B cell (primary cell): ENCODE results near the gene CCND2. TPM values are rescaled to one million over a fixed set of nuclear protein-coding genes. Genes with fewer than 3 reads are reported as not detected.
A peak's percentile ranks its signal among the peaks of the same experiment; 100 is the strongest.

Experiments used
- ATAC-seq: fragments of 200-7000 bp; cut with Tn5 transposase; one replicate; pipeline ENCODE4 v1.10.0; 2021; ENCODE audit warnings: low read depth, mild to moderate bottlenecking, moderate number of reproducible peaks, moderate library complexity
- CTCF ChIA-PET: fragments of 350-600 bp; sonication (Branson Sonifier 250); formaldehyde crosslinking; loops from one replicate; lab custom pipeline; 2021; ENCODE audit warnings: antibody characterized with exemption, inconsistent platforms; lab: Charles Lee
- POLR2A ChIA-PET: fragments of 350-600 bp; sonication (Branson Sonifier 250); formaldehyde crosslinking; loops from one replicate; lab custom pipeline; 2021; ENCODE audit warnings: antibody characterized with exemption; lab: Charles Lee
- DNase-seq: peaks from one replicate; pipeline ENCODE4 v3.0.0; 2013
- H2AFZ ChIP-seq: 2 replicates; pipeline ENCODE4 v1.6.1; 2012; ENCODE audit warnings: mild to moderate bottlenecking, low read depth, low read length; ENCODE audit not compliant: insufficient read depth, poor library complexity, severe bottlenecking
- H3K27ac ChIP-seq, 2 donors: 1 replicate in 1 of 2; 2 replicates in 1 of 2; pipeline ENCODE4 v1.5.1; 2012 to 2013; ENCODE audit warnings: low read length in 2 of 2, mild to moderate bottlenecking in 2 of 2, moderate library complexity in 1 of 2
- H3K27me3 ChIP-seq, 4 experiments: fragments of 200-600 bp in 1 of 4; sonication (generic) in 1 of 4; replicated peaks in 1 of 4; 1 replicate in 2 of 4; 2 replicates in 2 of 4; pipeline versions ENCODE4 v1.6.1 to v1.7.0; 2013 to 2016; ENCODE audit warnings: low read length in 3 of 4, mild to moderate bottlenecking in 2 of 4, mixed read lengths in 1 of 4, moderate library complexity in 1 of 4; ENCODE audit not compliant: insufficient read depth in 4 of 4, control insufficient read depth in 3 of 4; ENCODE audit errors: control extremely low read depth in 1 of 4
- H3K36me3 ChIP-seq, 2 experiments: replicated peaks in 1 of 2; 1 replicate in 1 of 2; 2 replicates in 1 of 2; pipeline versions ENCODE4 v1.6.1 to v1.7.1; 2013; ENCODE audit warnings: low read length in 1 of 2; ENCODE audit not compliant: insufficient read depth in 2 of 2, control insufficient read depth in 1 of 2; ENCODE audit errors: control extremely low read depth in 1 of 2, extremely low read depth in 1 of 2
- H3K4me1 ChIP-seq, 2 donors: fragments of 200-600 bp in 1 of 2; sonication (generic) in 1 of 2; 1 replicate in 1 of 2; 2 replicates in 1 of 2; pipeline versions ENCODE4 v1.5.1 to v1.6.1; 2013 to 2017; ENCODE audit warnings: low read length in 2 of 2; ENCODE audit not compliant: control insufficient read depth in 2 of 2, insufficient read depth in 2 of 2
- H3K4me2 ChIP-seq: replicated peaks from 2 replicates; pipeline ENCODE3; 2012; ENCODE audit warnings: mild to moderate bottlenecking, low read depth, low read length; ENCODE audit not compliant: poor library complexity, severe bottlenecking
- H3K4me3 ChIP-seq, 5 experiments: fragments of 200-600 bp in 1 of 5; sonication (generic) in 1 of 5; 1 replicate in 3 of 5; 2 replicates in 2 of 5; pipeline versions ENCODE4 v1.5.1 to v1.7.0; 2011 to 2016; ENCODE audit warnings: low read length in 4 of 5, mild to moderate bottlenecking in 4 of 5, low read depth in 2 of 5, control low read depth in 1 of 5, moderate library complexity in 1 of 5; ENCODE audit not compliant: insufficient read depth in 1 of 5; ENCODE audit errors: control extremely low read depth in 1 of 5, extremely low read depth in 1 of 5
- H3K79me2 ChIP-seq: fragments of 200-600 bp; sonication (generic); one replicate; pipeline ENCODE4 v1.6.0; 2016; ENCODE audit warnings: low read length; ENCODE audit not compliant: control insufficient read depth, insufficient read depth
- H3K9ac ChIP-seq: fragments of 200-600 bp; sonication (generic); 2 replicates; pipeline ENCODE4 v1.6.1; 2017; ENCODE audit warnings: mild to moderate bottlenecking, low read length, moderate library complexity
- H3K9me3 ChIP-seq, 3 donors: one replicate each; pipeline versions ENCODE4 v1.6.1 to v1.7.1; 2013; ENCODE audit warnings: low read length in 2 of 3; ENCODE audit not compliant: control insufficient read depth in 2 of 3, insufficient read depth in 1 of 3; ENCODE audit errors: control extremely low read depth in 1 of 3
- H4K20me1 ChIP-seq: 2 replicates; pipeline ENCODE4 v1.6.0; 2012; ENCODE audit warnings: mild to moderate bottlenecking, low read length; ENCODE audit not compliant: insufficient read depth, control insufficient read depth, poor library complexity, severe bottlenecking
- H3K27ac Mint-ChIP-seq: one replicate; pipeline ENCODE4 v1.8.0; 2021; ENCODE audit warnings: mixed read lengths
- H3K27me3 Mint-ChIP-seq: one replicate; pipeline ENCODE4 v1.8.0; 2021; ENCODE audit warnings: mixed read lengths
- H3K4me1 Mint-ChIP-seq: one replicate; pipeline ENCODE4 v1.8.0; 2021; ENCODE audit warnings: mixed read lengths
- H3K4me3 Mint-ChIP-seq: one replicate; pipeline ENCODE4 v1.8.0; 2021; ENCODE audit warnings: mixed read lengths
- H3K9me3 Mint-ChIP-seq: one replicate; pipeline ENCODE4 v1.8.0; 2022; ENCODE audit warnings: mixed read lengths; ENCODE audit not compliant: insufficient read depth
- CTCF ChIP-seq: fragments of 200-600 bp; IDR thresholded peaks from one replicate; pipeline ENCODE4 v1.8.0; 2022; ENCODE audit warnings: antibody characterized with exemption, mild to moderate bottlenecking
- EZH2 ChIP-seq: IDR thresholded peaks from 2 replicates; pipeline ENCODE4 v1.6.1; 2012; ENCODE audit warnings: borderline replicate concordance, low read depth, mild to moderate bottlenecking, moderate library complexity, low read length; ENCODE audit not compliant: insufficient read depth, poor library complexity, severe bottlenecking
- WGBS: methylation state at CpG from one replicate; pipeline ENCODE4 v1.1.5; 2013; ENCODE audit warnings: missing lambda C conversion rate; ENCODE audit not compliant: insufficient coverage; 5-methylcytosine and 5-hydroxymethylcytosine counted together
- intact Hi-C: fragments of 100-400 bp; cut with micrococcal nuclease; formaldehyde crosslinking; loops from one replicate; pipeline ENCODE4 v1.10.0; 2022
- polyA plus RNA-seq: library from polyadenylated mRNA; depleted of rRNA; stranded (reverse); fragments of >200 nt; gene quantifications from 2 replicates; pipeline ENCODE4 v1.2.3, GENCODE V29; 2012
- total RNA-seq, 2 donors: library from RNA; stranded (reverse); fragments of 120-200 nt in 1 of 2; gene quantifications; 1 replicate in 1 of 2; 2 replicates in 1 of 2; pipeline versions ENCODE4 v1.2.3 to v1.2.4, GENCODE V29; 2013 to 2022

CCND2 gene
- total and polyA plus RNA-seq, 2 donors (not counting 1 experiment from before 2014, with no cell fraction given), result 9.2 to 20.6 TPM

GRCh38 chr12:4293966-4294505 lies 20.5 kb downstream of the CCND2 start:
- H3K4me1 Mint-ChIP-seq, result peaks cover 7% of the 10 kb centered on the region
- H3K4me1 ChIP-seq, result peaks cover 5 to 10% of the 10 kb centered on the region in 2 donors

More at GRCh38 chr12:4293966-4294505, 20.5 kb downstream of the CCND2 start:
- H3K27ac ChIP-seq, result no peak overlapping the region
- Mint-ChIP-seq H3K27me3 (no peaks in the 10 kb centered on the region), H3K9me3 (no peaks in the 10 kb centered on the region), H3K4me3 (no peak overlapping the region), H3K27ac (peak overlapping the region; percentile 64)
- no peak overlapping the region for H3K4me2 ChIP-seq
- 83% methylated on average over 10 of the region's 16 CpGs for WGBS
- no peak overlapping the region for H2AFZ ChIP-seq
- ATAC-seq, result no peak
- POLR2A ChIA-PET, result no interaction called here
- no peaks in the 10 kb centered on the region for H3K9me3 ChIP-seq
- no peak for DNase-seq
- H3K4me3 ChIP-seq, result no peak overlapping the region
- no peaks in the 10 kb centered on the region for H3K27me3 ChIP-seq
- TF ChIP-seq EZH2 (no peak), CTCF (no peak)
- no peak overlapping the region for H3K9ac ChIP-seq
- peaks cover 0 to 81% of the 10 kb centered on the region in 2 experiments for H3K36me3 ChIP-seq
- CTCF ChIA-PET, result interaction anchor here (0.7 to 3.7 kb wide), 3 partner anchors 15 to 408 kb away, joined by 3 to 14 read pairs (median 5); no protein-coding TSS in a partner anchor
- H4K20me1 ChIP-seq, result peaks cover 33% of the 10 kb centered on the region
- intact Hi-C loops, result no loop called here
- H3K79me2 ChIP-seq, result peaks cover 60% of the 10 kb centered on the region
